T-helper 2 cell treated with Interferon-gamma antibody and Interleukin-4, amounts not matched to agents 5 μg/mL and 100 μg/mL, for 36 hours (primary cell): ENCODE measurements around the gene HSD11B1L.
"Not testable (repeated sequence)": the region's sequence is repeated elsewhere in the genome, so short reads cannot be mapped to it uniquely, and the experiment has no call there.

Source experiments
- DNase-seq: peaks from one replicate; pipeline ENCODE4 v3.0.0; 2021; ENCODE audit warnings: low spot score
- H3K27ac Mint-ChIP-seq: one replicate; pipeline ENCODE4 v1.8.0; 2021; ENCODE audit warnings: mild to moderate bottlenecking, mixed read lengths
- H3K27me3 Mint-ChIP-seq: one replicate; pipeline ENCODE4 v1.8.0; 2021; ENCODE audit warnings: low read depth, mixed read lengths
- H3K36me3 Mint-ChIP-seq: one replicate; pipeline ENCODE4 v1.8.0; 2021; ENCODE audit warnings: low read depth, mixed read lengths
- H3K4me1 Mint-ChIP-seq: one replicate; pipeline ENCODE4 v1.8.0; 2021; ENCODE audit warnings: low read depth, mixed read lengths
- H3K4me3 Mint-ChIP-seq: one replicate; pipeline ENCODE4 v1.8.0; 2022; ENCODE audit warnings: mild to moderate bottlenecking, moderate library complexity, mixed read lengths
- H3K9me3 Mint-ChIP-seq: one replicate; pipeline ENCODE4 v1.8.0; 2021; ENCODE audit warnings: mixed read lengths

Gene HSD11B1L

DNA sequence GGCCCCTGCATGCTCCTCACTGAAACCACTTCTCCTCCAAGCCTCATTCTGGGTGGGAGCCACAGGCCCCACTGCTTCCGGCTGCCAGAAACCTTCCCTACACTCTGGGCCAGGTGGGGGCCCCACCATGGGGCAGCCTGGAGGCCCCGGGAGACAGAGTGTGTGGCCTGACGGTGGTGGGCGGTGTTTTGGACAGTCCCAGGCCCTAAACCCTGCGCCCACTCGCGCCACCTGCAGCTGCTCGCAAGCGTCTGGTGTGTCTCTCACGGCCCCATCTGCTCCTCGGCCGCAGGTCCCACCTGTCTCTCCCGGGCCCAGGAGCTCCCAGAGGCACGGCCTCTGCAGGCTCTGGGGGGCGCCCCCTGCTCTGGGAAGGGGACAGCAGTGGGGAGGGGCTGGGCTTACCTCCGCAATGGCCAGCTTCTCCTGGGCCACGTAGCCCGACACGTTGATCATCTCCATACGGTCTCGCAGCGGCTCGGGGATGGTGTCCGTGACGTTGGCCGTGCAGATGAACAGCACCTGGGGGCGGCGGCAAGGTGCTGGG lies 14.9 kb downstream of the HSD11B1L start:
- no peaks in the 10 kb centered on the region for H3K27me3 Mint-ChIP-seq
- peaks cover 39% of the 10 kb centered on the region for H3K36me3 Mint-ChIP-seq
- no peak overlapping the region for H3K4me3 Mint-ChIP-seq
- H3K27ac Mint-ChIP-seq, result no peak overlapping the region
- H3K4me1 Mint-ChIP-seq, result peaks cover 4% of the 10 kb centered on the region
- no peak for DNase-seq
- no peaks in the 10 kb centered on the region for H3K9me3 Mint-ChIP-seq

DNA sequence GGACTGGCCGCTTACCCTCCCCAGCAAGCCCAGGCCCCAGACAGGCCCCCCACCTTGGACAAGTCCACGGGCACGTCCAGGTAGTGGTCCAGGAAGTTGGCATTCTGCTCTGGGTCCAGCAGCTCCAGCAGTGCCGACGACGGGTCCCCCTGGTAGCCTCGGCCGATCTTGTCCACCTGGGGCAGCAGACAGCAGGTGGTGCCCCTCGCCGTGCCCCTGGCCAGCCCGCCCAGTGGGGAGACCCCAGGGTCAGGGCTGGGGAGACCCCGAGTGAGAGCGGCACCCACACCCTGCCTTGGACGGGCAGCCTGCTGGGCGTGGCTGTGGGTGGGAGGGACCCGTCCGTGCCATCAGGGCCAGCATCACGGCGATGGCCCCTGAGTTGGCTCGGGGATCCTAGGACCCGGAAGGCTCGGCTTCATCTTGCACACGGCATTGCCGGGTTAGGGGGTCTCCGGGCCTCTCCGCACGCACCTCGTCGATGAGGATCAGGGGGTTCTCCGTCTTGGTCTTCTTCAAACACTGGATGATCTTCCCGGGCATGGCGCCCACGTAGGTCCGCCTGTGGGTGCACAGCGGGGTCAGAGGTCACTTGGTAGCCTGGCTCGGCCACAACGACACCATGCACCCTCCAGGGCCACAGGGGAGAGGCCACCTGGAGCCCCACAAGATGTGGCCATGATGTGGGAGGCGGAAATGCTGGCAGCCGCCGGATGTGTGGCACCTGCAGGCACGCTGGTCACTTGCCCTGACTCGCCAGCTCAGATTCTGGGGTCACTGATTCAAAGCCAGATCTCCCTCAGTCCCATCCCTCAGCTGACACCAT lies 15.6 kb downstream of the HSD11B1L start:
- Mint-ChIP-seq H3K9me3 (no peaks in the 10 kb centered on the region), H3K36me3 (peaks cover 39% of the 10 kb centered on the region), H3K4me1 (peaks cover 3% of the 10 kb centered on the region), H3K27ac (no peak overlapping the region), H3K27me3 (no peaks in the 10 kb centered on the region), H3K4me3 (no peak overlapping the region)
- DNase-seq, result no peak

- no peak overlapping the region for H3K27ac Mint-ChIP-seq
- no peaks in the 10 kb centered on the region for H3K27me3 Mint-ChIP-seq
- peaks cover 38% of the 10 kb centered on the region for H3K36me3 Mint-ChIP-seq
- H3K4me1 Mint-ChIP-seq, result peaks cover 3% of the 10 kb centered on the region
- H3K9me3 Mint-ChIP-seq, result no peaks in the 10 kb centered on the region
- no peak for DNase-seq
- no peak overlapping the region for H3K4me3 Mint-ChIP-seq
Measured at GRCh38 chr19:5697022-5697889, 16.4 kb downstream of the HSD11B1L start.

GRCh38 chr19:5697890-5698634 lies 17.2 kb downstream of the HSD11B1L start:
- no peak for DNase-seq
- H3K36me3 Mint-ChIP-seq, result peaks cover 31% of the 10 kb centered on the region
- no peaks in the 10 kb centered on the region for H3K4me1 Mint-ChIP-seq
- no peaks in the 10 kb centered on the region for H3K27me3 Mint-ChIP-seq
- H3K4me3 Mint-ChIP-seq, result no peak overlapping the region
- no peaks in the 10 kb centered on the region for H3K9me3 Mint-ChIP-seq
- H3K27ac Mint-ChIP-seq, result no peak overlapping the region

DNA sequence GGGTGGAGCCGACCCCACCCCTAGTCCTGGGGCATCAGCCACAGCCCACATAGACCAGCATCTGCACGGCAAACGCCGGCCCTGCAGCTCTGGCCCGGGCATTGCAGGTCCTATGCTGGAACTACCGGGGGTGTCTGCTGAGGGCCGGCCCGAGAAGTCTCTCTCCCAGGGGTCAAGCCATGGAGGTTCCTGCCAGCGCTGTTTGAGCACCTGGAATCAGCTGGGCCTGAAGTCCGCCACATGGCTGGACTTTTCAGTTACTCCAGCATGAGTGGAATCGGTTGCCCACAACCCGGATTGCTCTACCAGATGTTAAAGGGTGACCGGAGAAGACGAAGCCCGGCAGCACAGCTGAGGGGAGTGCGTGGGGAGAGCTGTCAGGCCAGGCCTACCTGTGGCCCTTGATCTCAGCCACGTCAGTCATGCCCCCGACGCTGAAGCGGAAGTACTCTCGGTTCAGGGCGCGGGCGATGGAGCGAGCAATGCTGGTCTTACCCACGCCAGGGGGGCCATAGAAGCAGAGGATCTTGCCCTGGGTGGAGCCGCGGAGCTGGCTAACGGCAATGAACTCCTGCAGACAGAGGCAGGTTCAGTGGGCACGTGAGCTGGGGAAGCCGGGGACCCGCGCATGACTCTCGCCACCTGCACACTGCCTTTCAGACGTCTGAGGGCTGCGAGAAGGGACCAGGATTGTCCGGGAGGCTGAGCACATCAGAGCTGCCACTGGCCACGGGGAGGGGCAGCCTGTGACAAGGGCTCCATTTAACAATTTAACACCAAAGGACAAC lies 18.0 kb downstream of the HSD11B1L start:
- H3K36me3 Mint-ChIP-seq, result peaks cover 34% of the 10 kb centered on the region
- no peak overlapping the region for H3K27ac Mint-ChIP-seq
- no peaks in the 10 kb centered on the region for H3K27me3 Mint-ChIP-seq
- no peaks in the 10 kb centered on the region for H3K9me3 Mint-ChIP-seq
- no peak for DNase-seq
- no peaks in the 10 kb centered on the region for H3K4me1 Mint-ChIP-seq
- H3K4me3 Mint-ChIP-seq, result no peak overlapping the region

DNA sequence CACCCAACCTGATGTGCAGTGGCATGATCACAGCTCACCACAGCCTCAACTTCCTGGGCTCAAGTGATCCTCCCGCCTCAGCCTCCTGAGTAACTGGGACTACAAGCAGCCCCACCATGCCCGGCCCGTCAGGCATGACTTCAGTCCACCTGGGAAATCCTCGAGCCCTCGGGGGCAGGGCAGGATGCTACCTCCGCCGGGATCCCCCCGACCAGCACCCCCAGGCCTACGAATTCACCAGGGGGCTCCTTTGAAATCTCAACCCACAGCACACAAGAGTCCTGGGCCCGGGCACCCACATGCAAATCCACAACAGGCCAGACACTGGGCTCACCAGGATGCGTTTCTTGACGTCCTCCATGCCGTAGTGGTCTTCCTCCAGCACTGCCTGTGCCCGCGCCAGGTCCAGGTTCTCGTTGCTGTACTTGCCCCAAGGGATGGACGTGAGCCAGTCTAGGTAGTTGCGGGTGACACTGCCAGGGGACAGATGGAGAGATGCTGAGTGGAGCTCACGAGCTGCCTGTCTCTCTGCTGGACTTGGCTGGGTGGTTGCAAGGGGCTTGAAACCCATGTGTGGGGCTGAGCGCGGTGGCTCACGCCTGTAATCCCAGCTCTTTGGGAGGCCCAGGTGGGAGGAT lies 19.7 kb downstream of the HSD11B1L start:
- Mint-ChIP-seq H3K27ac (no peak overlapping the region), H3K36me3 (peaks cover 29% of the 10 kb centered on the region), H3K4me3 (no peak overlapping the region), H3K9me3 (no peaks in the 10 kb centered on the region), H3K4me1 (no peaks in the 10 kb centered on the region), H3K27me3 (no peaks in the 10 kb centered on the region)
- DNase-seq, result no peak

- not testable (repeated sequence) for H3K4me1 Mint-ChIP-seq
- H3K36me3 Mint-ChIP-seq, result peaks cover 30% of the 10 kb centered on the region
Measured at GRCh38 chr19:5702053-5702410, 21.2 kb downstream of the HSD11B1L start.

GRCh38 chr19:5703819-5704818 lies 23.3 kb downstream of the HSD11B1L start:
- DNase-seq, result no peak
- H3K36me3 Mint-ChIP-seq, result peaks cover 27% of the 10 kb centered on the region
- H3K27me3 Mint-ChIP-seq, result no peaks in the 10 kb centered on the region
- H3K4me1 Mint-ChIP-seq, result no peaks in the 10 kb centered on the region
- no peak overlapping the region for H3K27ac Mint-ChIP-seq
- no peak overlapping the region for H3K4me3 Mint-ChIP-seq
- H3K9me3 Mint-ChIP-seq, result no peaks in the 10 kb centered on the region

More at GRCh38 chr19:5702053-5702410, 21.2 kb downstream of the HSD11B1L start:
- DNase-seq, H3K27me3 Mint-ChIP-seq, H3K9me3 Mint-ChIP-seq, H3K4me3 Mint-ChIP-seq, H3K27ac Mint-ChIP-seq: not testable (repeated sequence)

- peaks cover 28% of the 10 kb centered on the region for H3K36me3 Mint-ChIP-seq
- no peaks in the 10 kb centered on the region for H3K9me3 Mint-ChIP-seq
- no peak for DNase-seq
- H3K4me1 Mint-ChIP-seq, result no peaks in the 10 kb centered on the region
- H3K27me3 Mint-ChIP-seq, result no peaks in the 10 kb centered on the region
- H3K4me3 Mint-ChIP-seq, result no peak overlapping the region
- H3K27ac Mint-ChIP-seq, result no peak overlapping the region
Measured at GRCh38 chr19:5705552-5705951, 24.7 kb downstream of the HSD11B1L start.

- H3K27me3 Mint-ChIP-seq, result no peaks in the 10 kb centered on the region
- no peak overlapping the region for H3K27ac Mint-ChIP-seq
- H3K4me1 Mint-ChIP-seq, result no peaks in the 10 kb centered on the region
- no peak for DNase-seq
- no peak overlapping the region for H3K4me3 Mint-ChIP-seq
- no peaks in the 10 kb centered on the region for H3K9me3 Mint-ChIP-seq
- peaks cover 21% of the 10 kb centered on the region for H3K36me3 Mint-ChIP-seq
Measured at GRCh38 chr19:5706876-5707573, 26.2 kb downstream of the HSD11B1L start.

DNA sequence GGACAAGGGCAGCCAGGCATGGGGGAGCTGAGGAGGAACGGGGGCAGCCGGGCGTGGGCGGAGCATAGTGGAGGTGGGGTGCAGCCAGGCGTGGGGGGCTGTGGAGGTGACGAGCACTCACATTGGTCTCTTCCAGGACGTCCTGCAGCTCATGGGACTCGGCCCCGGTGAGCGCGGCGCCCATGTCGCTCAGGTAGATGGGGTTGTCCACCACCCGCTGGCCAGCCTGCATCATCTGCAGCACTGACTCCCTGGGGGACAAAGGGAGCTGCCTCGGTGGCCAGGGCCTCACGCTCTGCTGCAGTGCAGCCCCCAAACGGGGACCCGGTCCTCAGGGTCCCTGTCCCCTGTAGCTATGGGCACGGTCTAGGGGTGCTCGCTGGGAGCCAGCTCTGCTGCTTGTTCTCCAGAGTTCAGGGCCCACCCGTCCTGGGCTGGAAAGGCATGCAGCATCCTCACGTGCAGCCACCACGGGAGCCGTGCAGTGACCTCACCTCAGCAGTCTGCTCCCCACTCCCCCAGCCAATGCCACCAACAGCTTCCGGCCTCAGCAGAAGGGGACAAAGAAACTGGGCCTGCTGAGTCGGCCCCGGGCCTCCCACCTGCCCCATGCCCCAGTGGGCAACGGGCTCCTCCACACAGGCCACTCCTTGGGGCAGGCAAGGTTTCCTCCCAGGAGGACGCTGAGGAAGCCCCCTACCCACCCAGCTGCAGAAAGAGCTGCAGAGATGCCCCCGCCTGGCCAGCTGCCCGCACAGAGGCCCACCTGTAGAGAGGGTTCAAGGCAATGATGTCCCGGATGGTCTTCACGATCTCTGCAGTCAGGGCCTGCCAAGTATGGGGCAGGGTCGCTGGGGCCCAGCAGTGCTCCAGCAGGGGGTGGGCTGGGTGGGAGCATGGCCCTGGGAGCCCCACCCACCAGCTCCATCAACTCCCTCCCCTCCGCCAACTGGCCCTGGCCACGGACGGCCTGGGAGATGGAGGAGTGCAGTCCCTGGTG lies 27.0 kb downstream of the HSD11B1L start:
- Mint-ChIP-seq H3K27ac (no peak overlapping the region), H3K4me1 (no peaks in the 10 kb centered on the region), H3K9me3 (no peaks in the 10 kb centered on the region), H3K27me3 (no peaks in the 10 kb centered on the region), H3K36me3 (peaks cover 25% of the 10 kb centered on the region), H3K4me3 (no peak overlapping the region)
- DNase-seq, result no peak
